HG03175 (cell line): ENCODE measurements around the gene ASIP.
"Not testable (repeated sequence)": the region's sequence is repeated elsewhere in the genome, so short reads cannot be mapped to it uniquely, and the experiment has no call there.

Experiments used
- ATAC-seq: cut with Tn5 transposase; IDR thresholded peaks from one replicate; pipeline ENCODE4 v1.9.1; 2021; ENCODE audit warnings: mild to moderate bottlenecking, moderate library complexity; ENCODE audit not compliant: unreplicated experiment

ASIP gene

DNA sequence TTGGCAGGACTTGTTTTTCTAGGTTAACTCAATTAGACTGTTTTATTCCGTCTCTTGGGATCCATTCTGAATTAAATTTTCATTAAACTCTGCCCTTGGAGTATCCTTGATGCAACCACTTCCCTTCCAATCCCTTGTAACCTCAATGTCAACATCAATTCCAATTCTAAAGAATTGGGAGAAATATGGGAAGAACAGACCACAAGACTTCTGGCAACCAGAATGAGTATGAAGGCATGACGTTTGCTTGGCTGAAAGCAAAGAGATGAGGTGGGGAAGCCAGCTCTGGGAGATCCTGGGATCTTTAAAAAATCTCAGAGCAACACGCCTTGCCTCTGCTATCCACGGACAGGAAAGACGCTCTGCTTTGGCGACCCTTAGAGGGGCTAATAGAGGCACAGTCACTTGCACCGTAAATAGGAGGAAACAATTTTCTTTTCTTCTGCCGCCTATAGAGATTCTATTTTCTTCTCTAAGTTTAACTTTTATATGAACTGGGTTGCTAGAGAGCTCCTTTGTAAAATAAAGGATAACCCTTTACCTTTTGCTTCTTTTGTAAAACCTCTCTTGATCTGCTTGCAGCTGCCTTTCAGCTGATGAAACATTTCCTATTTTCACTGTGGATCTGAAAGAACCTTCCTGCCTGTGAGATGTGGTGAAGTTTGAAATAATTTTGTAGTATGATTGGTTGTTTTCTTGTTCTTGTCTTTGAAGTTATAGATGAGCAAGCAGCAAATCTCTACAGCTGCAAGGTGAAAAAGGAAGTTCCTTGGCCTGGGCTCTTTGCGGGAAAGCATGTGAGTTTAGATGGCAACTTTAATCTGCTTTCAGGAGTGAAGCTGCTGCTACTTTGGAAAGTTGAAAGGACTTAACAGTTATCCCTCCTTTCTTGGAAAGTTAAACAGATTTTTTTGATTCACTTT lies at the start of gene ASIP:
TSS of gene ASIP (plus strand) at position 731 of the 923 bp plus-strand sequence. CDS start 18,952 bp downstream, outside the sequence.
- ATAC-seq = no peak

DNA sequence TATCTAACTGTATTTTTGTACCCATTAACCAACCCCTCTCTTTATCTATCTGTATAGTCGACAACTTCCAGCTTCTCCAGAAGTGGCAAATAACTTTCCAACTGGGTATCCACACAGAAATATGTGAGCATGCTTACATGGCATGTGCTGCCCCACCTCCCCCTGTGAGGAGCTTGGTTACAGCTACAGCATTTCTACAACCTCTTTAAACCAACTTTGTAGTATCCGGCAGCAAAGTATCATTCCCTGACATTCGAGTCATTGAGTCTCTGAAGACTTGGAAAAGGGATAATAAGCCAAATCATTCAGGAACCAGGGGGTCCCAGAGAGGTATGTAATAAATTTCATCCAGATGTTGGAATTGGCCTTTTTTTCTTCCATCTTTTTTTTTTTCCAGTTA lies 48.2 kb upstream of the ASIP start:
- ATAC-seq = no peak

GRCh38 chr20:34199183-34199582 lies 42.0 kb upstream of the ASIP start:
- ATAC-seq = no peak

GRCh38 chr20:34200023-34200422 lies 41.2 kb upstream of the ASIP start:
- no peak for ATAC-seq

- ATAC-seq = no peak
Measured at GRCh38 chr20:34201531-34201930, 39.7 kb upstream of the ASIP start.

- not testable (repeated sequence) for ATAC-seq
Measured at GRCh38 chr20:34205172-34205880, 35.9 kb upstream of the ASIP start.

- ATAC-seq = no peak
Measured at GRCh38 chr20:34209111-34209510, 32.1 kb upstream of the ASIP start.

DNA sequence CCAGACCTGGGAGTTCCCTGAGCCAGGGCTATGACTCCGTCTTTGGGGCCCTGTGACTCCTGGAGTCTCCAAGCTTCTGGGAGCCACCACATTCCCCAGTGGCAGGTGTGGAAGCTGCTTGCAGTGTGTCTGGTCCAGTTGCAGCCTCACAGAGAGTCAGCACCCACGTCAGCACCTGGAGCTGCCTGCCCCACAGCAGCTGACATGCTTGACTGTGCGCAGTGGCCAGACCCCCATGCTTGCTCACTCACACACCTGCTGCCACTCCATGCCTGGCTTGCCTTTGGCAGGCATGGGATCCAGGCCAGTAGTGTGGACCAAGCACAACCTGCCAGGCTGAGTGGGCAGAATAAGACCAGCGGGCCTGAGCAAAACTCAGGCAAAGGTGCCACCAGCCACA lies 31.0 kb upstream of the ASIP start:
- no peak for ATAC-seq

- no peak for ATAC-seq
Measured at GRCh38 chr20:34211591-34211990, 29.6 kb upstream of the ASIP start.

DNA sequence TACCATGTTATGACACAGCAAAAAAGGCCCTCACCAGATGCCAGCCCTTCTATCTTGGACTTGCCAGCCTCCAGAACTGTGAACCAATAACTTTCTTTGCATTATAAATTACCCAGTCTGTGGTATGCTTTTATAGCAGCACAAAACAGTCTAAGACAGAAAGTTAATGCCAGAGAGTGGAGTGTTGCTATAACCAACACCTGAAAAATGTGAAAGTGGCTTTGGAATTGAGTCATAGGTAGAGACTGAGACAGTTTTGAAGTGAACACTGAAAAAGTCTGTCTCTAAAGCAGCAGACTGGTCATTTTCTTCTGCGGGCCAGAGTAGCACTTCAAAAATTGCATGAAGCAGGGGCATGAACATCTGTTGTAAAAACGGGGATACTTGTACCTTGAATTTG lies 28.0 kb upstream of the ASIP start:
- no peak for ATAC-seq

DNA sequence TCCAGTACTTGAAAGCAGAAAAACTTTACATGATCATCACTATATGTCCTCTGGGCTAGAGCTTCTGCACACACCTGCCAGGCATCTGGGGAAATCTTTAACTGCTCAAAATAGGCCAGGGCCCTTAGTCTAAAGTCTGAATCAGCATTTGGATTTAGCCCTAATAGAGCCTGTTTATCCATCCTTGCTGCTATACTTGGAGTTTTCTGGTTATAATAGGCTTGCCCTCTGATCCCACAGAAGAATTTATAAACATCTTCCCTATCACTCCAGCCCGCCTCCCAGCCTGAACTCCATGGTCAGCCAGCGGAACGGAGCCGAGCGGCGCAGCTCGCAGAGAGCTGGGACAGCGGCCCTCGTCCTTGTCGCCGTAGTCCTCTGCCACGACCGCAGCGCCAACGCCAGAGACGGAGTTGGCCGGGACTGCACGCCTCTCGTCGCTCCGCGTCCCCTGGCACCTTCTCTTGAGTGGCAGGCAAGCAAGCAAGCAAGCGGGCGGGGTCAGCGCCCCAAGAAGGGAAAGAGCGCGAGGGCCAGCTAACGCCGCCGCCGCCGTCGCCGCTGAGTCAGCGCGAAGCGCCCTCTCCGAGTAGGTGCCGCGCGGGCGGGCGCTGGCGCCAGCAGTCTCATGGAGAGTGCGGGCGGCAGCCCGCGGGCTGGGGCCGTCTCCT lies 25.4 kb upstream of the ASIP start:
- no peak for ATAC-seq

DNA sequence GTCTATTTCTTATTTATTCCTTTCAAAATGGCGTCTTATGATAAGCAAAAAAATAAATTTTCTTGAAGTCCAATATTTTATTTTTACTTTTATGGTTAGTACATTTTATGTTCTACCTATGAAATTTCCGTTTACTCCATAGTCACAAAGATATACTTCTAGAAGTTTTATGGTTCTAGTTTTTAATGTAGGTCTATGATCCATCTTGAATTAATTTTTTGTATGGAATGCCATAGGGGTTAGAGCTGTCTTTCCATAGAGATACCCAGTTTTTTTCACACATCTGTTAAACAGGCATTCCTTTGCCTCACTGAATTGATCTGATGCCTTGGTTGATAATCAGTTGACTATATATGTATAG lies 24.9 kb upstream of the ASIP start:
- ATAC-seq = no peak

GRCh38 chr20:34220561-34220960 lies 20.7 kb upstream of the ASIP start:
- ATAC-seq = no peak

GRCh38 chr20:34222208-34222607 lies 19.0 kb upstream of the ASIP start:
- ATAC-seq = no peak

GRCh38 chr20:34224251-34224650 lies 17.0 kb upstream of the ASIP start:
- ATAC-seq = not testable (repeated sequence)

GRCh38 chr20:34231634-34232033 lies 9.6 kb upstream of the ASIP start:
- no peak for ATAC-seq

- ATAC-seq = no peak
Measured at GRCh38 chr20:34232494-34233087, 8.6 kb upstream of the ASIP start.

DNA sequence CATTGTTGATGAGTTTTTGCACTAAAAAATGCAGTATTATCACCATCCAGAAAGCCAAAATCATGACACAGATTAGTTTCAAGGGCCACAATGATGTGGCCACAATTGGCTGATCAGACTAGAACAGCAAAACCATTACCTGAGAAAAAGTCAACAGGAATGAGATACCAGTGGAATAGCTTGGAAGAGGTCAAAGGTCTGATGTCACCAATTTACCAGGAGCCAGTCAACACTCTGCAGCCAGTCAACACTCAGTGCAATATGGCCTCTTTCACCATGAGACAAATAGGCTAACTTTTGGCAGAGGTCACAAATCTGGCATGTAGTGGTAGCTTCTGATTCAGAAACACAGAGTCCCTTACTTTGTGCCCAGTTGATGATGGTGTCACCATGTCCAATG lies 7.5 kb upstream of the ASIP start:
- no peak for ATAC-seq

GRCh38 chr20:34235875-34236274 lies 5.3 kb upstream of the ASIP start:
- no peak for ATAC-seq

DNA sequence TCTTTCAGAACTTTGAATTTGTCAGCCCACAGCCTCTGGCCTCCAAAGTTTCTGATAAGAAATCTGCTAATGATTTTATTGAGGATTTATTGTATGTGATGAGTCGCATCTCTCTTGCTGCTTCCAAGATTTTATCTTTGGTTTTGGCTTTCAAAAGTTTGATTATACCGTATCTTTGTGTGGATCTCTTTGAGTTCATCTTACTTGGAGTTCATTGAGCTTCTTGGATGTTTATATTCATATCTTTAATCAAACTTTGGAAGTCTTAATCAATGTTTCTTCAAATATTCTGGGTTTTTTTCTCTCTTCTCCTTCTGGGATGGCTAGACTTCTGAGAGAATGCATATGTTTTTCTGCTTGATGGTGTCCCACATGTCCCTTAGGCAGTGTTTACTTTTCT lies 3.3 kb upstream of the ASIP start:
- ATAC-seq = no peak

DNA sequence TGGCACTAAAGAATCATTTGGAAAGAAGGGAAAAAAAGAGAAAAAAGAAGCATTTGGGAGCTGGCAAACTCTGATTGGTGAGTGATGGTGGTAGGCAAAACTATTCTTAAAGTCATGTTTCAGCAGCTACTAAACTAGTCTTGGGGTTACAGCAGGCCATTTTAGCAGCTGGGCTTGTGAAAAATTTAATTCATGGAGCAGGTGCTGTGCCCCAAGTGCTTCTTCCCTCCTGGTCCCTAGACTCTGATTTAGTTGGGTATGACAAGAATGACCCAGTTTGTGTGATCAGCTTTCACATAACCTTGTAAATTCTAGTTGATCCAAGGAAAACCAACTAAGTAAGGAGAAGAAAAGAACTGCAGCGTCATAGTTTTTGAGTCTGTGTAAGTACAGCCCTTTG lies 1.1 kb upstream of the ASIP start:
- ATAC-seq = no peak
